Non-pigmented ciliary epithelial cell (primary cell): ENCODE measurements around the gene CCNL2.
"Not testable (repeated sequence)": the region's sequence is repeated elsewhere in the genome, so short reads cannot be mapped to it uniquely, and the experiment has no call there.

Experiments used
- DNase-seq: peaks from one replicate; pipeline ENCODE4 v3.0.0-alpha.2; 2010; ENCODE audit warnings: low read depth

CCNL2 gene

GRCh38 chr1:1373051-1373814, 25.9 kb downstream of the CCNL2 start:
- DNase-seq, result no peak

- no peak for DNase-seq
These were observed 27.1 kb downstream of the CCNL2 start for GRCh38 chr1:1371746-1372711.

DNA sequence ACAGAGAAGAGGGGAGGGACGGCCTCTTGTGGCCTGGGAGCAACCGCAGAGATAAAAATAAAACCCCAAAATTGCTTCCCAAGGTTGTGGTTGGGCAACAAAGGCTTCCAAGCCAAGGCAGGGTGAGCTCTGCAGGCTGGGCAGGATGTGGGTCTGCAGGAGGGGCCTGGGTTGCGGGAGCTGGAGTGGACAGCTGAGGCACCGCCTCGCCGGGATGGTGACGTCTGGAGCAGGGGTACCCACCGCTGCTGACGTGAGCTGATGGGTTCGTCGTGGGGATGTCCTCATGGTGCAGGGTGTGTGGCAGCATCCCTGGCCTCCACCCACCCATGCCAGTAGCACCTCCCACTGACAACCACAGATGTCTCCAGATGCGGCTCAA, 27.8 kb downstream of the CCNL2 start:
- no peak for DNase-seq

GRCh38 chr1:1370771-1371300, 28.3 kb downstream of the CCNL2 start:
- DNase-seq, result no peak

DNA sequence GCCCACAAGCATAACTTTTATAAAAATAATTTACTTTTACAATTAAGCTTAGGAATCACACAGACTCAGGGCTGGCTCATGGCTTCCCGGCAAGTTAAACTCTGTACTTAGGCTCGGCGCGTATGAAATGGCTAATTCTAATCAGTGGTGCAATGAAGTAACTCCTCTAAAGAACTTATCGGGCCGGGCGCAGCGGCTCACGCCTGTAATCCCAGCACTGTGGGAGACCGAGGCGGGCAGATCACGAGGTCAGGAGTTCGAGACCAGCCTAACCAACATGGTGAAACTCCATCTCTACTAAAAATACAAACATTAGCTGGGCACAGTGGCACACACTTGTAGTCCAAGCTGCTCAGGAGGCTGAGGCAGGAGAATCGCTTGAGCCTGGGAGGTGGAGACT, 29.0 kb downstream of the CCNL2 start:
- DNase-seq, result not testable (repeated sequence)

DNA sequence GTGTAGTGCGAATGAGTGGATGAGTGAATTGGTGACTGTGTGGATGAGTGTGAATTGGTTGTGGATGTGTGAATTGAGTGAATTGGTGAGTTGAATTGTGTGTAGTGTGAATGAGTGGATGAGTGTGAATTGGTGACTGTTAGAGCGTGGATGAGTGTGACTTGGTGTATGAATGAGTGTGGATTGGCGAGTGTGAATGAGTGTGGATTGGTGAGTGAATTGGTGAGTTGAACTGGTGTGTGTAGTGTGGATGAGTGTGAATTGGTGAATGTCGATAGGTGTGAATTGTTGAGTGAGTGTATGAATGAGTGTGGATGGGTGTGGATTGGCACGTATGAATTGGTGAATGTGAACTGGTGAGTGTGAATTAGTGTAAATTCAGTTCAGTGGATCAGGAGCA, 31.8 kb downstream of the CCNL2 start:
- no peak for DNase-seq

DNA sequence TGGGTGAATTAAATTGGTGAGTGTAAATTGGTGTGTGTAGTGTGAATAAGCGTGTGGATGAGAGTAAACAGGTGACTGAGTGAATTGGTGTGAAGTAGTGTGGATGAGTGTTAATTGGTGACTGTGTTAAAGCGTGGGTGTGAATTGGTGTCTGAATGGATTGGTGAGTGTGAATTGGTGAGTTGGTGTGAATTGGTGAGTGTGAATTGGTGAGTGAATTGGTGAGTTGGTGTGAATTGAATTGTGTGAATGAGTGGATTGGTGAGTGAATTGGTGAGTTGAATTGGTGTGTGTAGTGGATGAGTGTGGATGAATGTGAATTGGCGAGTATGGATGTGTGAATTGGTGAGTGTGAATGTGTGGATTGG, 32.5 kb downstream of the CCNL2 start:
- no peak for DNase-seq

- DNase-seq, result no peak
These were observed 33.0 kb downstream of the CCNL2 start for GRCh38 chr1:1365875-1366698.

- DNase-seq, result no peak
These were observed 34.9 kb downstream of the CCNL2 start for GRCh38 chr1:1364266-1364665.

DNA sequence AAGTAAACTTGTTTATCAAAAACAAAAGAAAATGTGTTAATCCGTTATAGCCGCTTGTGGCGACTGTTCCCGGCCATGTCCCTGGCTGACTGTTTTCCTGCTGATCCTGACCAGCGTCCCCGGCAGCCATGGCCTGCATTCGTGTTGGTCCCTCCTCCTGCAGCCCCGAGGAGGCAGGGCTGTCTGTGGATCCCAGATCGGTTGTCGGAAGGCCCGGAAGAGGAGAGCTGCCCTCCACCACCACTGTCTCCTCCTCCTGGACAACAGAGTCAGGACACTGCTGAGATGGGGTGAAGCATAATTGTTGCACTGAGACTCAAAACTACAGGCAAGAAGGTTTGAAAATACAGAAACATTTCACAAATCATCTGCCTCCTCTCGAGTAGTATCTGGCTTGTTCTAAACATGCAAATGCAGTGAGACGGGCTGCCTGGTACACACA, 37.1 kb downstream of the CCNL2 start:
- no peak for DNase-seq

- DNase-seq, result no peak
These were observed 37.7 kb downstream of the CCNL2 start for GRCh38 chr1:1361233-1361981.

DNA sequence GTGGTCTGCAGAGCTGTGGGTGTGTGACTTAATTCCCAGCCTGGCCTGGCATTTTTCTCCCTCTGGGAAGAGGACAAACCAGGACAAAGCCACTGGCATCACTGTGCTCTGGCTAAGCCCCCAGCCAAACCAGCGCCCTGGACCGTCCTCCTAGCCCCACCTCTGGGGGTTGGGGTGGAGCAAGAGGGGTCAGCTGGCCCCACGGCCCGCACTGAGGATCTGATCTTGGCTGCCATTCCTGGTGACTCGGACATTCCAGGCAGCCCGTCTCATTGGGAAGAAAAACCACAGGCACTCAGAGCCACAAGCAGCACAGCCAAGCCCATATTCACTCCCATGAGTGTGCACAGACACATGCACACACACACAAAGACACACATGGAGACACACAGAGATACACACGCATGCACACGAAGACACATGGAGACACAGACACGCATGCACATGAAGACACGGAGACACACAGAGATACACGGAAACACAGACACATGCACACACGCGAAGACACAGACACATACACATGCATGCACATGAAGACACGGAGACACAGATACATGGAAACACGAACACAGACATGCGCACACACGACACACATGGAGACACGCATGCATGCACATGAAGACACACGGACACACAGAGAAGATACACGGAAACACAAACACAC, 38.5 kb downstream of the CCNL2 start:
- DNase-seq, result peak; percentile 78

DNA sequence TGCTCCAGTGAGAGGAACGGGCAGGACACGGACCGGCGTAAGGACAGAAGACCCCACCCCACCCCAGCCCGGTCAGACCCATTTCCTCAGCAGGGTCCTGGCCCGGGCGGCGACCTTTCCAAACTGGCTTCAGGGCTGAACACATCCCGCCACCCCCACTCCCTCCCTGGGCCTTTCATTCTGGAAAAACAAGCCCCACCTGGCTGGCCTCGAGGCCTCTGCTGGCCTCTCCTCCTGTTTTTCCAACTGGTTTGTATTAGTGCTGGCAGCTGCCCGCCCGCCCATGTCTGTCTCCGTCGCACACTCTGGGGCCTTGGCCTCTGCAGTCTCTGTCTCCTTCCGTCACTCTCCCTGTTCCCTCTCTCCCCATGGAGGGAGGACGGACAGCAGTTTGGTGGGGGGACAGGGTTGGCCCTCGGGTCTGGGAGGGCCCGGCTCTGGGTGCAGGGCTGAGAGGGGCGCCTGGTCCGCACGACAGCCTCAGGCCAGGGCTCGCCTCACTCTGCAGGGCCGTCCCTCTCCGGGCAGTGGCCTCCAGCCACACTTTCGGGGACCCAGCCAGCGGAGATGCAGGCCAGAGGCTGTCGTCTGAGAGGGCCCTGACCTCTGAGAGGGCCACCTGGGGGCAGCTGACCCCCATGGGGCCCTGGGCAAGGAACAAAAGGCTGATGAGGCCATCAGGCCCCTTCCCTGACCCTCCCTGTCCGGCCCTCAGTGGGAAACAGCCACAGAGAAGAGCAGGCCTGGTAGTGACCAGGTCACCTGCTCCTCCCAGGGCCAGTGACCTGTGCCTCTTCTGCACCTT, 39.3 kb downstream of the CCNL2 start:
- DNase-seq, result no peak

GRCh38 chr1:1359308-1359663, 39.8 kb downstream of the CCNL2 start:
- DNase-seq, result no peak

GRCh38 chr1:1358433-1359271, 40.5 kb downstream of the CCNL2 start, which contains the start of gene MXRA8:
TSS of gene MXRA8 (minus strand) at chr1:1358555. CDS start at chr1:1358504, 51 bp downstream.
- no peak for DNase-seq

DNA sequence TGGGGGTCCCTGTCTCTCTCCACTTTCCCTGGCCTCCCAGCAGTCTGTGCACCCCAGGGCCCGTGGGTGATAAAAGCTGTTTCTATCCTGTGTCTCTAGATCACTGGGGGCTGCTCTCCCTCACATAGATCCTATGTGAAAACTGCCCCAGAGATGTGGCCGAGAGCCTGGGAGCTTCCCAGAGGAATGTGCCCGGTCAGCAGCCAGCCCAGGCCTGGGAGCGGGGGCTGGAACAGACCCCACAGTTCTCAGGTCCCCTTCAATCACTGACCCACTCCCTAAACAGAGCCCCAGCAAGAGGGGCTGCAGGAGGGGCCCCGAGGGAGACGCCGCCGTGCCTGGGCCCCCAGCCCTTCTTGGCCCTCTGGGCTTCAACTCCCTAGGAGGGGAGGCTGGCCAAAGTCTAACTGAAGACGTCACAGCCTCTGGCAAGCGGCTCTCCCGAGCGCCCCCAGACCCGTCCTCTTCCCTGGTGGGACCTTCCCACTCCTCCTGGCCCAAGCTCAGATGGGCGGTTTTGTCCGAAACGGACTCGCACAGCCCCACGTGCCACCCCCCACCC, 41.2 kb downstream of the CCNL2 start:
- no peak for DNase-seq

GRCh38 chr1:1356796-1357401, 42.2 kb downstream of the CCNL2 start:
- no peak for DNase-seq

- DNase-seq, result no peak
These were observed 42.9 kb downstream of the CCNL2 start for GRCh38 chr1:1356166-1356795.
